Measurements from ENCODE around the gene PPP2R3A. TPM values are rescaled to one million over a fixed set of nuclear protein-coding genes. Genes with fewer than 3 reads are reported as not detected.
"Not testable (repeated sequence)": the region's sequence is repeated elsewhere in the genome, so short reads cannot be mapped to it uniquely, and the experiment has no call there.

PPP2R3A gene
- total and polyA plus RNA-seq, 2 experiments from 2014 or later, result 18.3 to 43.9 TPM

DNA sequence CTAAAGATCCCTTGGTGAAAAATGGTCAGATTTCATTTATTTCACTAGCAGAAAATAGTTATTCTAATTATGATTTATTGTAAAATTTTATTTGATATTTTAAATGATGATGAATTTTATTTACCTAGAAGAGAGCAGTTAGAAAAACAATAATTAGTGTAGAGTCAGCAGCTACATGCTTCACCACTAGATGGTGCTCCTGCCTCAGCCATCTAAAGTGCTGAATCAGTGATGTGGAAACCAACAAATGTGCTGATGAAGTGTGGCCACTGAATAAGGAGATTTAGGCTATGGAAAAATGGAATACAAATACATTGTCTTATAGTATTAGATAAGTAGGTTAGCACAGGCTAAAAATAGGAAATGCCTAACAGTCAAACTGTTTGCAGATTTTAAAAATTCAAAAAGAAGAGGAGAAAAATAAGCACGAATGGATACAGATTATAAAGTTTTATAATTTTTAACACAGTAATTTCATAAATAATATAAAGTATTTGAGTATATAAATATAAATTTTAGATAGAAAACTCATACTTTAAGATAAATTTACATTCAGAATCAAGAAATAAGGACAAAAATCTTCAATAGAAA lies 109.8 kb downstream of the PPP2R3A start:
- H3K27me3 ChIP-seq, result no peaks in the 10 kb centered on the region
- TF ChIP-seq, protein P1, sequence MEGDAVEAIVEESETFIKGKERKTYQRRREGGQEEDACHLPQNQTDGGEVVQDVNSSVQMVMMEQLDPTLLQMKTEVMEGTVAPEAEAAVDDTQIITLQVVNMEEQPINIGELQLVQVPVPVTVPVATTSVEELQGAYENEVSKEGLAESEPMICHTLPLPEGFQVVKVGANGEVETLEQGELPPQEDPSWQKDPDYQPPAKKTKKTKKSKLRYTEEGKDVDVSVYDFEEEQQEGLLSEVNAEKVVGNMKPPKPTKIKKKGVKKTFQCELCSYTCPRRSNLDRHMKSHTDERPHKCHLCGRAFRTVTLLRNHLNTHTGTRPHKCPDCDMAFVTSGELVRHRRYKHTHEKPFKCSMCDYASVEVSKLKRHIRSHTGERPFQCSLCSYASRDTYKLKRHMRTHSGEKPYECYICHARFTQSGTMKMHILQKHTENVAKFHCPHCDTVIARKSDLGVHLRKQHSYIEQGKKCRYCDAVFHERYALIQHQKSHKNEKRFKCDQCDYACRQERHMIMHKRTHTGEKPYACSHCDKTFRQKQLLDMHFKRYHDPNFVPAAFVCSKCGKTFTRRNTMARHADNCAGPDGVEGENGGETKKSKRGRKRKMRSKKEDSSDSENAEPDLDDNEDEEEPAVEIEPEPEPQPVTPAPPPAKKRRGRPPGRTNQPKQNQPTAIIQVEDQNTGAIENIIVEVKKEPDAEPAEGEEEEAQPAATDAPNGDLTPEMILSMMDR (IDR thresholded peaks at IDR 0.05; ENCODE audit: low read depth, low read length), result peak; percentile 87
- peak; percentile 78 to 92 for DNase-seq (ENCODE audit: low read depth in 1 of 2, low spot score in 1 of 2)
- H3K36me3 ChIP-seq, result peaks cover 7% of the 10 kb centered on the region
- no peak overlapping the region for H3K27ac ChIP-seq
- no peaks in the 10 kb centered on the region for H3K9me3 ChIP-seq (ENCODE audit: low read depth)
- no peak overlapping the region for H3K4me3 ChIP-seq
- peaks cover 21% of the 10 kb centered on the region for H3K4me1 ChIP-seq (ENCODE audit: low read depth)

DNA sequence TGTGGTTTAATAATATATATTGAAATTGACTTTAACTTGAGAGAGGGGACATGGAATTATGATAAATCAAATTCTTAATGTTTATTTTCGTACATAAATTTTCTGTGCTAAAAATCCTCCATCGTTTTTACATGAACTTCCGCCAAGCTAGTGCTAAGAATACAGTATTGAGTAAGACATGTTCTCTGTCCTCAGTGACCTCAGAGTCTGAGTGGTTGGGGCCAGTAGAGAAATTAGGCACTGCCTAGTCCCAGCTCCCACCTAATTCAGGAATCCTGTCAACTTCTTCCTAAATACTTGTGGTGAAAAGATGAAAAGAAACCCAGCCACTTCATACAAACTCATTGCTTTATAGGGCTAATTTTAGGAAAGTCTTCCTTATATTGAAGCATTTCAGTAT lies 110.3 kb downstream of the PPP2R3A start:
- peaks cover 16% of the 10 kb centered on the region for H3K4me1 ChIP-seq (ENCODE audit: low read depth)
- peaks cover 10% of the 10 kb centered on the region for H3K36me3 ChIP-seq
- no peaks in the 10 kb centered on the region for H3K9me3 ChIP-seq (ENCODE audit: low read depth)
- TF ChIP-seq, protein P1 (IDR thresholded peaks at IDR 0.05; ENCODE audit: low read depth, low read length), result no peak
- no peak overlapping the region for H3K4me3 ChIP-seq
- H3K27ac ChIP-seq, result no peak overlapping the region
- no peaks in the 10 kb centered on the region for H3K27me3 ChIP-seq
- peak in 1 of 2 donors; percentile 63 for DNase-seq (ENCODE audit: low read depth in 1 of 2, low spot score in 1 of 2)

- no peaks in the 10 kb centered on the region for H3K9me3 ChIP-seq (ENCODE audit: low read depth)
- TF ChIP-seq, protein P1 (IDR thresholded peaks at IDR 0.05; ENCODE audit: low read depth, low read length), result peak; percentile 69
- H3K27ac ChIP-seq, result no peak overlapping the region
- H3K4me3 ChIP-seq, result no peak overlapping the region
- H3K36me3 ChIP-seq, result peaks cover 26% of the 10 kb centered on the region
- H3K4me1 ChIP-seq (ENCODE audit: low read depth), result peaks cover 7% of the 10 kb centered on the region
- no peaks in the 10 kb centered on the region for H3K27me3 ChIP-seq
- DNase-seq (ENCODE audit: low read depth in 1 of 2, low spot score in 1 of 2), result peak in 1 of 2 donors; percentile 56
Measured at GRCh38 chr3:136078421-136079364, 113.2 kb downstream of the PPP2R3A start.

DNA sequence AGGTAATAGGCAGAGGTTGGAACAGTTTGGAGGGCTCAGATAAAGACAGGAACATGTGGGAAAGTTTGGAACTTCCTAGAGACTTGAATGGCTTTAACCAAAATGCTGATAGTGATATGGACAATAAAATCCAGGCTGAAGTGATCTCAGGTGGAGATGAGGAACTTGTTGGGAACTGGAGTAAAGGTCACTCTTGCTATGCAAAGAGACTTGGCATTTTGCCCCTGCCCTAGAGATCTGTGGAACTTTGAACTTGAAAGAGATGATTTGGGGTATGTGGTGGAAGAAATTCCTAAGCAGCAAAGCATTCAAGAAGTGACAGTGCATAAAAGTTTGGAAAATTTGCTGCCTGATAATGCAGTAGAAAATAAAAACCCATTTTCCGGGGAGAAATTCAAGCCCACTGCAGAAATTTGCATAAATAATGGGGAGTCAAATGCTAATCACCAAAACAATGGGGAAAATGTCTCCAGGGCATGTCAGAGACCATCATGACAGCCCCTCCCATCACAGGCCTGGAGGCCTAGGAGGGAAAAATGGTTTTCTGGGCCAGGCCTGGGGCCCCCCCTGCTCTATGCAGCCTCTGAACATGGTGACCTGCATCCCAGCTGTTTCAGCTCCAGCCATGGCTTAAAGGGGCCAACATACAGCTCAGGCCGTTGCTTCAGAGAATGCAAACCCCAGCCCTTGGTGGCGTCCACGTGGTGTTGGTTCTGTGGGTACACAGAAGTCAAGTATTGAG lies 118.3 kb downstream of the PPP2R3A start:
- not testable (repeated sequence) for H3K4me1 ChIP-seq (ENCODE audit: low read depth); H3K27ac ChIP-seq; H3K4me3 ChIP-seq; H3K9me3 ChIP-seq (ENCODE audit: low read depth); DNase-seq (ENCODE audit: low read depth in 1 of 2, low spot score in 1 of 2); H3K27me3 ChIP-seq
- peaks cover 42% of the 10 kb centered on the region for H3K36me3 ChIP-seq

GRCh38 chr3:136085067-136085466 lies 119.5 kb downstream of the PPP2R3A start:
- not testable (repeated sequence) for H3K9me3 ChIP-seq (ENCODE audit: low read depth); DNase-seq (ENCODE audit: low read depth in 1 of 2, low spot score in 1 of 2); H3K4me1 ChIP-seq (ENCODE audit: low read depth); H3K27ac ChIP-seq; H3K27me3 ChIP-seq; H3K4me3 ChIP-seq
- H3K36me3 ChIP-seq, result peaks cover 37% of the 10 kb centered on the region

GRCh38 chr3:136093771-136094170 lies 128.2 kb downstream of the PPP2R3A start:
- Histone ChIP-seq H3K4me1 (ENCODE audit: low read depth) (no peaks in the 10 kb centered on the region), H3K36me3 (peaks cover 23% of the 10 kb centered on the region), H3K9me3 (ENCODE audit: low read depth) (no peaks in the 10 kb centered on the region), H3K4me3 (no peak overlapping the region), H3K27ac (no peak overlapping the region), H3K27me3 (no peaks in the 10 kb centered on the region)
- no peak for DNase-seq (ENCODE audit: low read depth in 1 of 2, low spot score in 1 of 2)
- TF ChIP-seq, protein P1 (IDR thresholded peaks at IDR 0.05; ENCODE audit: low read depth, low read length), result no peak
